B cell (primary cell): ENCODE measurements around the gene MEX3A. TPM values are rescaled to one million over a fixed set of nuclear protein-coding genes. Genes with fewer than 3 reads are reported as not detected.

Source experiments
- ATAC-seq: fragments of 200-7000 bp; cut with Tn5 transposase; one replicate; pipeline ENCODE4 v1.10.0; 2021; ENCODE audit warnings: low read depth, mild to moderate bottlenecking, moderate number of reproducible peaks, moderate library complexity
- CTCF ChIA-PET: fragments of 350-600 bp; sonication (Branson Sonifier 250); formaldehyde crosslinking; loops from one replicate; lab custom pipeline; 2021; ENCODE audit warnings: antibody characterized with exemption, inconsistent platforms; lab: Charles Lee
- POLR2A ChIA-PET: fragments of 350-600 bp; sonication (Branson Sonifier 250); formaldehyde crosslinking; loops from one replicate; lab custom pipeline; 2021; ENCODE audit warnings: antibody characterized with exemption; lab: Charles Lee
- DNase-seq: peaks from one replicate; pipeline ENCODE4 v3.0.0; 2013
- H2AFZ ChIP-seq: 2 replicates; pipeline ENCODE4 v1.6.1; 2012; ENCODE audit warnings: mild to moderate bottlenecking, low read depth, low read length; ENCODE audit not compliant: insufficient read depth, poor library complexity, severe bottlenecking
- H3K27ac ChIP-seq, 2 donors: 1 replicate in 1 of 2; 2 replicates in 1 of 2; pipeline ENCODE4 v1.5.1; 2012 to 2013; ENCODE audit warnings: low read length in 2 of 2, mild to moderate bottlenecking in 2 of 2, moderate library complexity in 1 of 2
- H3K27me3 ChIP-seq, 4 experiments: fragments of 200-600 bp in 1 of 4; sonication (generic) in 1 of 4; replicated peaks in 1 of 4; 1 replicate in 2 of 4; 2 replicates in 2 of 4; pipeline versions ENCODE4 v1.6.1 to v1.7.0; 2013 to 2016; ENCODE audit warnings: low read length in 3 of 4, mild to moderate bottlenecking in 2 of 4, mixed read lengths in 1 of 4, moderate library complexity in 1 of 4; ENCODE audit not compliant: insufficient read depth in 4 of 4, control insufficient read depth in 3 of 4; ENCODE audit errors: control extremely low read depth in 1 of 4
- H3K36me3 ChIP-seq, 2 experiments: replicated peaks in 1 of 2; 1 replicate in 1 of 2; 2 replicates in 1 of 2; pipeline versions ENCODE4 v1.6.1 to v1.7.1; 2013; ENCODE audit warnings: low read length in 1 of 2; ENCODE audit not compliant: insufficient read depth in 2 of 2, control insufficient read depth in 1 of 2; ENCODE audit errors: control extremely low read depth in 1 of 2, extremely low read depth in 1 of 2
- H3K4me1 ChIP-seq, 2 donors: fragments of 200-600 bp in 1 of 2; sonication (generic) in 1 of 2; 1 replicate in 1 of 2; 2 replicates in 1 of 2; pipeline versions ENCODE4 v1.5.1 to v1.6.1; 2013 to 2017; ENCODE audit warnings: low read length in 2 of 2; ENCODE audit not compliant: control insufficient read depth in 2 of 2, insufficient read depth in 2 of 2
- H3K4me2 ChIP-seq: replicated peaks from 2 replicates; pipeline ENCODE3; 2012; ENCODE audit warnings: mild to moderate bottlenecking, low read depth, low read length; ENCODE audit not compliant: poor library complexity, severe bottlenecking
- H3K4me3 ChIP-seq, 5 experiments: fragments of 200-600 bp in 1 of 5; sonication (generic) in 1 of 5; 1 replicate in 3 of 5; 2 replicates in 2 of 5; pipeline versions ENCODE4 v1.5.1 to v1.7.0; 2011 to 2016; ENCODE audit warnings: low read length in 4 of 5, mild to moderate bottlenecking in 4 of 5, low read depth in 2 of 5, control low read depth in 1 of 5, moderate library complexity in 1 of 5; ENCODE audit not compliant: insufficient read depth in 1 of 5; ENCODE audit errors: control extremely low read depth in 1 of 5, extremely low read depth in 1 of 5
- H3K79me2 ChIP-seq: fragments of 200-600 bp; sonication (generic); one replicate; pipeline ENCODE4 v1.6.0; 2016; ENCODE audit warnings: low read length; ENCODE audit not compliant: control insufficient read depth, insufficient read depth
- H3K9ac ChIP-seq: fragments of 200-600 bp; sonication (generic); 2 replicates; pipeline ENCODE4 v1.6.1; 2017; ENCODE audit warnings: mild to moderate bottlenecking, low read length, moderate library complexity
- H3K9me3 ChIP-seq, 3 donors: one replicate each; pipeline versions ENCODE4 v1.6.1 to v1.7.1; 2013; ENCODE audit warnings: low read length in 2 of 3; ENCODE audit not compliant: control insufficient read depth in 2 of 3, insufficient read depth in 1 of 3; ENCODE audit errors: control extremely low read depth in 1 of 3
- H4K20me1 ChIP-seq: 2 replicates; pipeline ENCODE4 v1.6.0; 2012; ENCODE audit warnings: mild to moderate bottlenecking, low read length; ENCODE audit not compliant: insufficient read depth, control insufficient read depth, poor library complexity, severe bottlenecking
- H3K27ac Mint-ChIP-seq: one replicate; pipeline ENCODE4 v1.8.0; 2021; ENCODE audit warnings: mixed read lengths
- H3K27me3 Mint-ChIP-seq: one replicate; pipeline ENCODE4 v1.8.0; 2021; ENCODE audit warnings: mixed read lengths
- H3K4me1 Mint-ChIP-seq: one replicate; pipeline ENCODE4 v1.8.0; 2021; ENCODE audit warnings: mixed read lengths
- H3K4me3 Mint-ChIP-seq: one replicate; pipeline ENCODE4 v1.8.0; 2021; ENCODE audit warnings: mixed read lengths
- H3K9me3 Mint-ChIP-seq: one replicate; pipeline ENCODE4 v1.8.0; 2022; ENCODE audit warnings: mixed read lengths; ENCODE audit not compliant: insufficient read depth
- EZH2 ChIP-seq: IDR thresholded peaks from 2 replicates; pipeline ENCODE4 v1.6.1; 2012; ENCODE audit warnings: borderline replicate concordance, low read depth, mild to moderate bottlenecking, moderate library complexity, low read length; ENCODE audit not compliant: insufficient read depth, poor library complexity, severe bottlenecking
- WGBS: methylation state at CpG from one replicate; pipeline ENCODE4 v1.1.5; 2013; ENCODE audit warnings: missing lambda C conversion rate; ENCODE audit not compliant: insufficient coverage; 5-methylcytosine and 5-hydroxymethylcytosine counted together
- intact Hi-C: fragments of 100-400 bp; cut with micrococcal nuclease; formaldehyde crosslinking; loops from one replicate; pipeline ENCODE4 v1.10.0; 2022
- polyA plus RNA-seq: library from polyadenylated mRNA; depleted of rRNA; stranded (reverse); fragments of >200 nt; gene quantifications from 2 replicates; pipeline ENCODE4 v1.2.3, GENCODE V29; 2012
- total RNA-seq, 2 donors: library from RNA; stranded (reverse); fragments of 120-200 nt in 1 of 2; gene quantifications; 1 replicate in 1 of 2; 2 replicates in 1 of 2; pipeline versions ENCODE4 v1.2.3 to v1.2.4, GENCODE V29; 2013 to 2022
- TF ChIP-seq, protein P1 (sequence below): fragments of 200-600 bp; IDR thresholded peaks from one replicate; pipeline ENCODE4 v1.8.0; 2022; ENCODE audit warnings: antibody characterized with exemption, mild to moderate bottlenecking

The MEX3A gene
- total and polyA plus RNA-seq, 2 donors (not counting 1 experiment from before 2014, with no cell fraction given) = 0.27 to 1.1 TPM

DNA sequence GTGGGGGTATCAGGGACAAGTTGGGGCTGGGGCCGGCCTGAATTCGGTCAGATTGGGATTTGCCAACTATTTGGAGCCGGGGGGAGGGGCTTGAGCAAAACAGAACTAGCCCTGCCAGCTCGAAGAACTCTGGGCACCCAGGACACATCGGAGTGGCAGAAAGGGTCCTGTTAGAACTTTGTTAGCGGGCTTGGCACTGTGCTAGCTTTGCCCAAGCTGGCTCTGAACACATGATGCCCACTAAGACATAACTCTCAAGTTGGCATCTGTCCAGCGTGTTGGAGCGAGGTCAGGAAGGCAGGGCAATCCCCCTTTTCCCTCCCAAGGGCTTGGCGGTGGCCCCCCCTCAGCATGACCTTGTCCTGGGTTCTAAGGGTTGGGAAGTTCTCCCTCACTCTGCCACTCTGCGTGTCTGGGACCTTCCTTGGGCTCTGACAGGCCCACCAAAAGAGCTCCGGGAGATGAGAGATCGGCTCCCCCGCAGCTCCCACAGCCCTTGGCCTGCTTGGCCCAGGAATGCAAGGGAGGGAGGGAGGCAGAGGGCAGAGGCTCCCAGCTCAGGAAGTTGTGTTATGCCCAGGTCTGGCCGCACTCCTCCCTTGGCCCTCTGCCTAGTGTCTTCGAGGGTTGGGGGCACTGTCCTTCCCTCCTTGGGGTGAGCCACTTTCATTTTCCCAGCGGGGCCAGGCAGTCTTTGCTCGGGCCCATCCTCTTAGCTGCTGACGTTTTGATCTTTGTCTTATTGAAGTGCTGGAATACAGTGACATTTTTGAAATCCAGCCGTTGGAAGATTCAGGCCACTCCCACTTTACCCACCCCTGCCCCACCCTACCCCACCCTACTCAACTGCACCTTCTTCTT lies 33.5 kb upstream of the MEX3A start:
- Histone ChIP-seq H3K27ac (no peak overlapping the region), H3K4me1 (peaks cover 22 to 24% of the 10 kb centered on the region in 2 donors), H3K36me3 (no peaks in the 10 kb centered on the region), H3K79me2 (no peaks in the 10 kb centered on the region), H3K4me3 (peak overlapping the region in 4 of 5 experiments; percentile 45 to 76 (median 64)), H3K9me3 (peaks cover 0 to 4% (median 0%) of the 10 kb centered on the region in 3 donors), H4K20me1 (no peaks in the 10 kb centered on the region), H3K9ac (peak overlapping the region; percentile 77), H2AFZ (peak overlapping the region; percentile 52), H3K27me3 (peaks cover 0 to 54% (median 12%) of the 10 kb centered on the region in 4 experiments), H3K4me2 (peak overlapping the region; percentile 97)
- Mint-ChIP-seq H3K27ac (peak overlapping the region; percentile 77), H3K9me3 (no peaks in the 10 kb centered on the region), H3K27me3 (peaks cover 34% of the 10 kb centered on the region), H3K4me3 (peak overlapping the region; percentile 90), H3K4me1 (peaks cover 36% of the 10 kb centered on the region)
- 21% methylated on average over 13 of the region's 19 CpGs for WGBS
- CTCF ChIA-PET = interaction anchor here (0.6 to 28.7 kb wide), 4 partner anchors 13 to 118 kb away, joined by 3 to 970 read pairs (median 46); no protein-coding TSS in a partner anchor
- intact Hi-C loops = no loop called here
- POLR2A ChIA-PET = interaction anchor here (0.6 to 2.7 kb wide), 4 partner anchors 9 to 901 kb away, joined by 3 to 29 read pairs (median 6); no protein-coding TSS in a partner anchor
- peak; percentile 56 for DNase-seq
- TF ChIP-seq, protein P1, sequence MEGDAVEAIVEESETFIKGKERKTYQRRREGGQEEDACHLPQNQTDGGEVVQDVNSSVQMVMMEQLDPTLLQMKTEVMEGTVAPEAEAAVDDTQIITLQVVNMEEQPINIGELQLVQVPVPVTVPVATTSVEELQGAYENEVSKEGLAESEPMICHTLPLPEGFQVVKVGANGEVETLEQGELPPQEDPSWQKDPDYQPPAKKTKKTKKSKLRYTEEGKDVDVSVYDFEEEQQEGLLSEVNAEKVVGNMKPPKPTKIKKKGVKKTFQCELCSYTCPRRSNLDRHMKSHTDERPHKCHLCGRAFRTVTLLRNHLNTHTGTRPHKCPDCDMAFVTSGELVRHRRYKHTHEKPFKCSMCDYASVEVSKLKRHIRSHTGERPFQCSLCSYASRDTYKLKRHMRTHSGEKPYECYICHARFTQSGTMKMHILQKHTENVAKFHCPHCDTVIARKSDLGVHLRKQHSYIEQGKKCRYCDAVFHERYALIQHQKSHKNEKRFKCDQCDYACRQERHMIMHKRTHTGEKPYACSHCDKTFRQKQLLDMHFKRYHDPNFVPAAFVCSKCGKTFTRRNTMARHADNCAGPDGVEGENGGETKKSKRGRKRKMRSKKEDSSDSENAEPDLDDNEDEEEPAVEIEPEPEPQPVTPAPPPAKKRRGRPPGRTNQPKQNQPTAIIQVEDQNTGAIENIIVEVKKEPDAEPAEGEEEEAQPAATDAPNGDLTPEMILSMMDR = no peak
- no peak for TF ChIP-seq EZH2
- ATAC-seq = no peak
